SKM-1 treated with dmso at 0.1 percent for 144 hours (cell line): ENCODE results near the gene ACADS.
"Not testable (repeated sequence)": the region's sequence is repeated elsewhere in the genome, so short reads cannot be mapped to it uniquely, and the experiment has no call there.

Source experiments
- DNase-seq: peaks from one replicate; lab custom pipeline; 2025; ENCODE audit not compliant: unreplicated experiment; lab: John Stamatoyannopoulos, UW

Gene ACADS

GRCh38 chr12:120725151-120725658, 421 bp upstream of the ACADS start:
- no peak for DNase-seq

DNA sequence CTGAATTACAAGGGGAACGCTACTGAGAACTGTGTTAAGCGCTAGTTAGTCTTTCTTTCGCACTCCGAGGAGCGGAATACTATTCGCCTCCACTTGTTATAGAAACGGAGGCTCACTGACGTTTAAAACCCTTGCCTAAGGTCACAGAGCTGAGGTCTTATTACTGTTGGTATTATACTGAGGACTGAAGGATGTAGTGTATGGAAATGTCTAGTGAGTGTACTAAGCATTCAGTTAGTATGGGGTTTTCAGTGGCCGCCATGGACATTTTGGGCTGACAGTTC, 826 bp downstream of the ACADS start:
- DNase-seq: no peak

DNA sequence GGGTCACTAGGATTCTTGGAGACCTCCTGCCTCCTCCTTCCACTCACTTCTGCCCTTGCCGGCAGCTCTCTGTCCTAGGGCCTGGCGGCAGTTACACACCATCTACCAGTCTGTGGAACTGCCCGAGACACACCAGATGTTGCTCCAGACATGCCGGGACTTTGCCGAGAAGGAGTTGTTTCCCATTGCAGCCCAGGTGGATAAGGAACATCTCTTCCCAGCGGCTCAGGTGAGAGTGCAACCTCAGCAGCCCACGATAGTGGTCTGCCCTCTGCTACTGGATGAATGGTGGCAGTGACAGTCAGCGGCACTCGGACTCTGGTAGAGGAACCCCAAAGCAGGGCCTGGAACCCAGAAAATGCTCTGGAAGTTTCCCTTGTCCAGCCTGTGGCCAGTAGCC, 1.3 kb downstream of the ACADS start:
- DNase-seq: no peak

DNA sequence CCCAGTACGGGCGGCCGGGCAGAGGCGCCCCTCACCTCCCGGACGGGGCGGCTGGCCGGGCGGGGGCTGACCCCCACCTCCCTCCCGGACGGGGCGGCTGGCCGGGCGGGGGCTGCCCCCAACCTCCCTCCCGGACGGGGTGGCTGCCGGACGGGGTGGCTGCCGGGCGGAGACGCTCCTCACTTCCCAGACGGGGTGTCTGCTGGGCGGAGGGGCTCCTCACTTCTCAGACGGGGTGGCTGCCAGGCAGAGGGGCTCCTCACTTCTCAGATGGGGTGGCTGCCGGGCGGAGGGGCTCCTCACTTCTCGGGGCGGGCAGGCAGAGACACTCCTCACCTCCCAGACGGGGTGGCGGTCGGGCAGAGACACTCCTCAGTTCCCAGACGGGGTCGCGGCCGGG, 6.6 kb downstream of the ACADS start:
- not testable (repeated sequence) for DNase-seq

GRCh38 chr12:120733574-120733973, 7.9 kb downstream of the ACADS start:
- DNase-seq: no peak

DNA sequence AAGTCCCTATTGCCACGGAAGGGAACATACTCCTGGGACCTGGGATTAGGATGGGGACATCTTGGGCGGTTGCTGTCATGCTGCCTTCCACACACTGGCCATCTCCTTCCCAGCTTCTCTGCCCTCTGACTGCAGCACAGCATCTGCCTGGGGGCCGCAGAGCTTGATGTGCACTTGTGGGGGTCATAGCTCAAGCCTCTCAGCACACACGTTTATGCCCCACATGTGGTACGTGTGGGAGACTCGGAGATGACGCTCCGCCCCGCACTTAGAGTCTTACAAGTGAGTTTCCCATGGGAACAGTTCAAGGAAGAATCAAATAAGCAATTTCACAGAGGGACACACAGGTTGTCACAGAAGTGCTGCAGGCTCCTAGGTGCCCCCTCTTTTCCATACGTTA, 8.6 kb downstream of the ACADS start:
- no peak for DNase-seq

DNA sequence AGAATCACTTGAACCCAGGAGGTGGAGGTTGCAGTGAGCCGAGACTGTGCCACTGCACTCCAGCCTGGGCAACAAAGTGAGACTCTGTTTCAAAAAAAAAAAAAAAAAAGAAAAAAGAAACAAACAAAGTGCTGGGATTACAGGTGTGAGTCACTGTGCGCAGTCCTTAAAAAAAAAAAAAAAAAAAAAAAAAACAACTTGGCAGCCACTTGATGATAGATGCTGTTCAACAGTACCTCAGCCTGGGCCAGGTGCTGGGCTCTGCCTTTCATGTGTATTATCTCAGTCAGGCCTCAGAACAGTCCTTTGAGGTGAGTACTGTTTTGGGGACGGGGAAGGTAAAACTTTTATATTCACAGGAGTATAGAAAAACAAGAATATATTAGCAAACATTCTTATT, 9.6 kb downstream of the ACADS start:
- DNase-seq: no peak

DNA sequence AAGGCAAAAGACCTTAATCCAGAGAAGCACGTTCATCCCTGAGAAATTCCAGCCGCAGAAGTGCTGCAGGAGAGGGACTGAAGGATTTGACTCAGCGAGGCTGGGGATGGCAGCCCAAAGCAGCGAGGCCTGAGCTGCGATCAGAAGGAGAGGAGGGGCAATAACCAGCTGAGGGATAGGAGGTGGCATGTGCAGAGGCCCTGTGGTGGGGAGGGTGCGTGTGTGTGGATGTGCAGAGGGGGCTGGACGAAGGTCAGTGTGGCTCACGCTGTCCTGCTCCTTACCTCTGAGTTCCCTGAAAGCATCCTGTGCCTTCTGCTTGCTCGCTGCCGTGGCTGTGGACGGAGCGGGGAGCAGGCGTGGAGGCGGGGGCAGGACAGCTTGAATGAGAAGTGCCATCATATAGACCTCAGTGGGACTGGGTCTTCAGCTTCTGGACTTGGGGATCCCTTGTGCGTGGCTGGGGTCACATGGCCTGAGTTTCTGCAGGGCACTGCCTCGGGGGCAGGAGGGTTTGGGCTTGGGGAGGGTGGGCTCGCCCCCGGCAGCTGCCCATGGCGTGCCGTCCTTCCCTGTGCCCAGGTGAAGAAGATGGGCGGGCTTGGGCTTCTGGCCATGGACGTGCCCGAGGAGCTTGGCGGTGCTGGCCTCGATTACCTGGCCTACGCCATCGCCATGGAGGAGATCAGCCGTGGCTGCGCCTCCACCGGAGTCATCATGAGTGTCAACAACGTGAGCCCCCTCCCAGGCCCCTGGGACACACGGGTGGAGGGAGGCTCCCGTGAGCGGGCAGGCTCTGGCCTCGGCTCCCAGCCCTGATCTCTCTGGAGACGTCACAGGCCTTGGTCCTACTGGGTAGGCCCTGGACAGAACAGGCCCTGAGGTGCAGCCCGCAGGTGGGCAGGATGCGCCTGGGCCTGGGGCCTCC, 11.0 kb downstream of the ACADS start:
- no peak for DNase-seq

GRCh38 chr12:120737557-120738251, 12.1 kb downstream of the ACADS start:
- DNase-seq: no peak

DNA sequence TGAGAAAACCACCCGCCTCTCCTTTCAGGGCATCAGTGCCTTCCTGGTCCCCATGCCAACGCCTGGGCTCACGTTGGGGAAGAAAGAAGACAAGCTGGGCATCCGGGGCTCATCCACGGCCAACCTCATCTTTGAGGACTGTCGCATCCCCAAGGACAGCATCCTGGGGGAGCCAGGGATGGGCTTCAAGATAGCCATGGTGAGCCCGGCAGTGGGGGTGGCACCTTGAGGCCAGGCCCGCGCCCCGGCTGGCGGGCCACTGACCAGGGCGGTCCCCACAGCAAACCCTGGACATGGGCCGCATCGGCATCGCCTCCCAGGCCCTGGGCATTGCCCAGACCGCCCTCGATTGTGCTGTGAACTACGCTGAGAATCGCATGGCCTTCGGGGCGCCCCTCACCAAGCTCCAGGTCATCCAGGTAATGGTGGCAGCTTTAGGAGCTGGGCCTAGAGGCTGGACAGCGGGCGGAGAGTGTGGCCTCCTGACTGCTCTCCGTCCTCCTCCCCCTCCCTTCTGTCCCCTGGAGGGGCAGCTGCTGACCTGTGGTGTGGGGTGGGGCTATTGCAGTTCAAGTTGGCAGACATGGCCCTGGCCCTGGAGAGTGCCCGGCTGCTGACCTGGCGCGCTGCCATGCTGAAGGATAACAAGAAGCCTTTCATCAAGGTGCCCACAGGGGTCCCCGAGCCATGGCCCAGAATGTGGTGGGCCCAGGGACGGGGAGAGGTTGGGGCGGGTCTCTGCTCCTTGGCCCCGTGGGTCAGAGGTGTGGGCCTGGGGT, 12.8 kb downstream of the ACADS start:
- no peak for DNase-seq

- DNase-seq: no peak
Measured at GRCh38 chr12:120739031-120739762, 13.6 kb downstream of the ACADS start.

GRCh38 chr12:120739821-120740613, 14.4 kb downstream of the ACADS start:
- DNase-seq: no peak

GRCh38 chr12:120740871-120741270, 15.2 kb downstream of the ACADS start:
- DNase-seq: no peak

- DNase-seq: no peak
Measured at GRCh38 chr12:120741476-120742421, 16.1 kb downstream of the ACADS start.

GRCh38 chr12:120744922-120745493, 19.4 kb downstream of the ACADS start:
- no peak for DNase-seq

DNA sequence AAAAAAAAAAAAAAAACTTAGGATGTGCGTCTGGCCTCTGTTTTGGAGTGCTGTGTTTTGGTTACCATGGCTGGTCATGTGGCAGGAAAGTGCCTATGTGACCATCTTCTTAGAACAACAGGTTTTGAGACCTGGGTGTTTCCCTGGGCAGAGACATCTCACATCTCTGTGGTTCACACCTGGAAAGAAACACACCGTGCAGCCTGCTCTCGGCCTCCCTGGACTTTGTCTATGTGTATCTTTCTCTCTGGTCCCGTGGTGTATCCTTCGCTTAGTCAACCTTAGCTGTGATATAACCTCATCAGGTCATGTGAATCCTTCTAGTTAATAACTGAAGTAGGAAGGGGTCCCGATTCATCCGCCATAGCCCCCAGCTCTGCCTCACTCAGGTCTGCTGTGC, 22.6 kb downstream of the ACADS start:
- no peak for DNase-seq

- no peak for DNase-seq
Measured at GRCh38 chr12:120749256-120749655, 23.6 kb downstream of the ACADS start.

DNA sequence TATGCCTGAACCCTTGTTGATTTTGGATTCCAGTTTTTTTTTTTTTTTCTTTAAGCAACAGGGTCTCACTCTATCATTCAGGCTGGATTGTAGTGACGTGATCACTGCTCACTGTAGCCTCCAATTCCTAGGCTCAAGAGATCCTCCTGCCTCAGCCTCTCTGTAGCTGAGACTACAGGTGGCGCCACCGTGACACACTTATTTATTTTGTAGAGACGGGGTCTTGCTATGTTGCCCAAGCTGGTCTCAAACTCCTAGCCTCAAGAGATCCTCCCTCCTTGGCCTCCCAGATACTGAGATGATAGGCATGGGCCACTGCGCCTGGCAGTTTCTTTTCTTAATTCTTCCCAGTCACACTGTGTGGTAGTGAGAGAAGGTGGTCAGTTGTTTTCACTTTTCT, 25.2 kb downstream of the ACADS start:
- DNase-seq: no peak

DNA sequence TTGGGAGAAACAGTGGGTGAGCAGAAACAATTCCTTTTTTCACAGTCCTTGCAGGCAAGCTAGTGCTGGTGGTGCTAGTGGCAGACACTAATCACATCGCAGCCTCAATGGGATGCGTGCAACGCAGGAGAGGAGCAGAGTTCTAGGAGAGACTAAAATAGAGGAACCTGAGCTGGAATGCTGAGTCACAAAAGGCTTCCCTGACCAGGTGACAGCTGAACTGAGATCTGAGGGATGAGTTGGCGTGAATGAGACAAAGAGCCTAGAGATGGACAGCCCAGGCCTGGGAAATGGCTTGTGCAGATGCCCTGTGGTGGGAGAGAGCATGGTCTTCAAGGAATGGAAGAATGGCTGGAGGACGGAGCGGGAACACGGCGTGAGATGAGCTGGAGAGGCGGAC, 25.8 kb downstream of the ACADS start:
- DNase-seq: no peak
